ENCODE results near the gene WIPI1. TPM values are rescaled to one million over a fixed set of nuclear protein-coding genes. Genes with fewer than 3 reads are reported as not detected.

WIPI1 gene
- total RNA-seq, 1 experiment from 2014 or later, result 21.8 TPM

GRCh38 chr17:68461589-68461988 is 4.3 kb upstream of the WIPI1 start:
- no peak overlapping the region for H3K4me3 Mint-ChIP-seq (ENCODE audit: unreplicated experiment)
- no peak overlapping the region for H3K4me3 ChIP-seq (ENCODE audit: low read depth, low read length)

DNA sequence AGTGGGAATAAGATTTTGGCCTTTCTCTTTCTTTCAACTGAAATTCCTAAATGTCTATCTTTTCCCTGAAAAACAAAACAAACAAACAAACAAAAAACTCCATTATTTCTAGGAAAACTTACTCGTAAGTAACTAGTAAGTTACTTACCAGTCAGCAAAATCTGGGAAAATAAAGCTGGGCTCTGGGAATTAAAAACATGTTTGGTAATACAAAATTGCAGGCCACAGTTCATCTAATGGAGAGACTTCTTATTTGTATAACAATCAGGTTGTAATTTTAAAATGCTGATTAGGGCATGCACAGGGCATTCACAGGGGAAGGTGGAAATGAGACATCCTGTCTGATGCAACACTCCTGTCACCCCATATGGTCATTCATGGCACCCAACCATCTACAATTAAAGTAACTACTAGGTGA is 3.8 kb upstream of the WIPI1 start:
- no peaks in the 10 kb centered on the region for H3K9me3 Mint-ChIP-seq (ENCODE audit: unreplicated experiment)
- TF ChIP-seq, protein P1, sequence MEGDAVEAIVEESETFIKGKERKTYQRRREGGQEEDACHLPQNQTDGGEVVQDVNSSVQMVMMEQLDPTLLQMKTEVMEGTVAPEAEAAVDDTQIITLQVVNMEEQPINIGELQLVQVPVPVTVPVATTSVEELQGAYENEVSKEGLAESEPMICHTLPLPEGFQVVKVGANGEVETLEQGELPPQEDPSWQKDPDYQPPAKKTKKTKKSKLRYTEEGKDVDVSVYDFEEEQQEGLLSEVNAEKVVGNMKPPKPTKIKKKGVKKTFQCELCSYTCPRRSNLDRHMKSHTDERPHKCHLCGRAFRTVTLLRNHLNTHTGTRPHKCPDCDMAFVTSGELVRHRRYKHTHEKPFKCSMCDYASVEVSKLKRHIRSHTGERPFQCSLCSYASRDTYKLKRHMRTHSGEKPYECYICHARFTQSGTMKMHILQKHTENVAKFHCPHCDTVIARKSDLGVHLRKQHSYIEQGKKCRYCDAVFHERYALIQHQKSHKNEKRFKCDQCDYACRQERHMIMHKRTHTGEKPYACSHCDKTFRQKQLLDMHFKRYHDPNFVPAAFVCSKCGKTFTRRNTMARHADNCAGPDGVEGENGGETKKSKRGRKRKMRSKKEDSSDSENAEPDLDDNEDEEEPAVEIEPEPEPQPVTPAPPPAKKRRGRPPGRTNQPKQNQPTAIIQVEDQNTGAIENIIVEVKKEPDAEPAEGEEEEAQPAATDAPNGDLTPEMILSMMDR (IDR thresholded peaks at IDR 0.05; ENCODE audit: insufficient read depth in 1 of 2, low read depth in 1 of 2, low read length in 1 of 2, severe bottlenecking in 1 of 2, unreplicated experiment in 1 of 2), result no peak
- Histone ChIP-seq H3K27me3 (replicated peaks; ENCODE audit: control insufficient read depth, insufficient read depth, low read length) (no peaks in the 10 kb centered on the region), H3K36me3 (ENCODE audit: control insufficient read depth, insufficient read depth, low read length) (no peaks in the 10 kb centered on the region), H3K9me3 (no peaks in the 10 kb centered on the region), H3K4me1 (0 out of 2 replicates have a peak, but pooled peaks cover 8% of the 10 kb centered on the region), H3K4me3 (ENCODE audit: low read depth, low read length) (no peak overlapping the region)
- H3K4me3 Mint-ChIP-seq (ENCODE audit: unreplicated experiment), result no peak overlapping the region
- no peaks in the 10 kb centered on the region for H3K36me3 Mint-ChIP-seq (ENCODE audit: insufficient read depth, unreplicated experiment)
- H3K27ac Mint-ChIP-seq (ENCODE audit: unreplicated experiment), result no peak overlapping the region
- CTCF ChIA-PET, result no interaction called here
- no TSS peak for BruUV-seq (replicated peaks)
- no peak for DNase-seq
- intact Hi-C loops (cut with micrococcal nuclease; ENCODE audit: unreplicated experiment), result loop anchor here (10.0 kb wide), 1 partner anchor 154 kb away; no protein-coding TSS in a partner anchor
- POLR2A ChIA-PET, result no interaction called here
- H3K4me1 Mint-ChIP-seq (ENCODE audit: low read depth, unreplicated experiment), result peaks cover 8% of the 10 kb centered on the region
- peaks cover 3% of the 10 kb centered on the region for H3K27me3 Mint-ChIP-seq (ENCODE audit: insufficient read depth, unreplicated experiment)

More at GRCh38 chr17:68461589-68461988, 4.3 kb upstream of the WIPI1 start:
- Histone ChIP-seq H3K9me3 (no peaks in the 10 kb centered on the region), H3K4me1 (0 out of 2 replicates have a peak, but pooled peaks cover 3% of the 10 kb centered on the region), H3K36me3 (ENCODE audit: control insufficient read depth, insufficient read depth, low read length) (no peaks in the 10 kb centered on the region), H3K27me3 (replicated peaks; ENCODE audit: control insufficient read depth, insufficient read depth, low read length) (no peaks in the 10 kb centered on the region)
- no peak overlapping the region for H3K27ac Mint-ChIP-seq (ENCODE audit: unreplicated experiment)
- no TSS peak for BruUV-seq (replicated peaks)
- POLR2A ChIA-PET, result no interaction called here
- H3K4me1 Mint-ChIP-seq (ENCODE audit: low read depth, unreplicated experiment), result peaks cover 8% of the 10 kb centered on the region
- no peak for DNase-seq
- intact Hi-C loops (cut with micrococcal nuclease; ENCODE audit: unreplicated experiment), result loop anchor here (10.0 kb wide), 1 partner anchor 153 kb away; no protein-coding TSS in a partner anchor
- CTCF ChIA-PET, result interaction anchor here (0.6 kb wide), 1 partner anchor 402 kb away, joined by 4 read pairs; no protein-coding TSS in a partner anchor
- H3K36me3 Mint-ChIP-seq (ENCODE audit: insufficient read depth, unreplicated experiment), result no peaks in the 10 kb centered on the region
- H3K27me3 Mint-ChIP-seq (ENCODE audit: insufficient read depth, unreplicated experiment), result peaks cover 3% of the 10 kb centered on the region
- no peaks in the 10 kb centered on the region for H3K9me3 Mint-ChIP-seq (ENCODE audit: unreplicated experiment)
- TF ChIP-seq, protein P1 (IDR thresholded peaks at IDR 0.05; ENCODE audit: insufficient read depth in 1 of 2, low read depth in 1 of 2, low read length in 1 of 2, severe bottlenecking in 1 of 2, unreplicated experiment in 1 of 2), result no peak

DNA sequence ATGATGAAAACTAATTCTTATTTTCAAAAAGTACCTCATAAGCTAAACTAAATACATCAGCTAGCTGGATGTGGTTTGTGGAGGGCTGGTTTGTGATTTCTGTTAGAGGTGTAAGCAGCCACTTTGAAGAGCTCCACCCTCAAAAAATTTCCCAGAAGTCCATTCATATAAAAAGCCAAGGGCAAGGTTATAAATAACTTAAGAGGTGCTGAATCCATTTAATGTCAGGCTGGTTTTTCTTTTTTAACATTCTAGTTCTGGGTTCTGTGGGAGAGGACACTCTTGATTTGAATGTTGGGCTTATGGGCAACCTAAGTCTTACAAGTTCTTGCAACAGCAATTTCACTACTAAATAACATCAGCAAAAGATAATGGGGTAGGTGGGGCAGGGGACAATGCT is 3.4 kb upstream of the WIPI1 start:
- no peaks in the 10 kb centered on the region for H3K36me3 ChIP-seq (ENCODE audit: control insufficient read depth, insufficient read depth, low read length)
- intact Hi-C loops (cut with micrococcal nuclease; ENCODE audit: unreplicated experiment), result loop anchor here (10.0 kb wide), 1 partner anchor 154 kb away; no protein-coding TSS in a partner anchor
- Mint-ChIP-seq H3K4me3 (ENCODE audit: unreplicated experiment) (no peak overlapping the region), H3K27me3 (ENCODE audit: insufficient read depth, unreplicated experiment) (peaks cover 3% of the 10 kb centered on the region), H3K36me3 (ENCODE audit: insufficient read depth, unreplicated experiment) (no peaks in the 10 kb centered on the region), H3K9me3 (ENCODE audit: unreplicated experiment) (no peaks in the 10 kb centered on the region), H3K27ac (ENCODE audit: unreplicated experiment) (no peak overlapping the region), H3K4me1 (ENCODE audit: low read depth, unreplicated experiment) (peaks cover 8% of the 10 kb centered on the region)
- POLR2A ChIA-PET, result no interaction called here
- no peak for DNase-seq
- no peak overlapping the region for H3K4me3 ChIP-seq (ENCODE audit: low read depth, low read length)
- CTCF ChIA-PET, result no interaction called here
- TF ChIP-seq, protein P1 (IDR thresholded peaks at IDR 0.05; ENCODE audit: insufficient read depth in 1 of 2, low read depth in 1 of 2, low read length in 1 of 2, severe bottlenecking in 1 of 2, unreplicated experiment in 1 of 2), result no peak
- BruUV-seq (replicated peaks), result no TSS peak
- H3K9me3 ChIP-seq, result no peaks in the 10 kb centered on the region
- H3K4me1 ChIP-seq, result 0 out of 2 replicates have a peak, but pooled peaks cover 12% of the 10 kb centered on the region
- no peaks in the 10 kb centered on the region for H3K27me3 ChIP-seq (replicated peaks; ENCODE audit: control insufficient read depth, insufficient read depth, low read length)
